GM23338 (cell line): ENCODE data around the gene FOXK2. TPM values are rescaled to one million over a fixed set of nuclear protein-coding genes. Genes with fewer than 3 reads are reported as not detected.

Experiments
- ATAC-seq: fragments of 200-7000 bp; cut with Tn5 transposase; 3 replicates; pipeline ENCODE4 v1.9.1; 2020
- DNase-seq: peaks from one replicate; pipeline ENCODE4 v3.0.0-alpha.2; 2015; ENCODE audit warnings: low spot score
- H2AFZ ChIP-seq: fragments of 200-600 bp; sonication (generic); 2 replicates; pipeline ENCODE4 v1.8.0; 2016; ENCODE audit warnings: antibody characterized with exemption, mild to moderate bottlenecking, moderate library complexity
- H3F3A ChIP-seq: fragments of 200-600 bp; sonication (generic); replicated peaks from 2 replicates; pipeline ENCODE4 v1.8.0; 2017; ENCODE audit warnings: antibody characterized with exemption, mixed run types, low read depth
- H3K27ac ChIP-seq: fragments of 200-600 bp; sonication (generic); 2 replicates; pipeline ENCODE4 v1.6.1; 2016; ENCODE audit warnings: low read depth
- H3K27me3 ChIP-seq: fragments of 200-600 bp; sonication (generic); 2 replicates; pipeline ENCODE4 v1.8.0; 2016; ENCODE audit warnings: mild to moderate bottlenecking, mixed run types, moderate library complexity; ENCODE audit not compliant: insufficient read depth
- H3K36me3 ChIP-seq: fragments of 200-600 bp; sonication (generic); 2 replicates; pipeline ENCODE4 v1.8.0; 2016; ENCODE audit warnings: mild to moderate bottlenecking; ENCODE audit not compliant: insufficient read depth
- H3K4me1 ChIP-seq: fragments of 200-600 bp; sonication (generic); 2 replicates; pipeline ENCODE4 v1.8.0; 2016; ENCODE audit warnings: mild to moderate bottlenecking, moderate library complexity; ENCODE audit not compliant: insufficient read depth
- H3K4me2 ChIP-seq: fragments of 200-600 bp; sonication (generic); 2 replicates; pipeline ENCODE4 v1.7.1; 2017; ENCODE audit warnings: mixed run types
- H3K4me3 ChIP-seq: fragments of 200-600 bp; sonication (generic); 2 replicates; pipeline ENCODE4 v1.6.1; 2016; ENCODE audit warnings: mixed run types
- H3K79me2 ChIP-seq: fragments of 200-600 bp; sonication (generic); replicated peaks from 2 replicates; pipeline ENCODE4 v1.8.0; 2017; ENCODE audit warnings: mild to moderate bottlenecking; ENCODE audit not compliant: insufficient read depth
- H3K9me2 ChIP-seq: fragments of 200-600 bp; sonication (generic); 2 replicates; pipeline ENCODE4 v1.8.0; 2017; ENCODE audit not compliant: insufficient read depth
- H4K20me1 ChIP-seq: fragments of 200-600 bp; sonication (generic); replicated peaks from 2 replicates; pipeline ENCODE4 v1.8.0; 2017; ENCODE audit warnings: mild to moderate bottlenecking; ENCODE audit not compliant: insufficient read depth
- H3K27ac Mint-ChIP-seq: 2 replicates; pipeline ENCODE4 v1.8.0; 2020; ENCODE audit warnings: inconsistent platforms, mild to moderate bottlenecking, moderate library complexity, mixed read lengths
- H3K27me3 Mint-ChIP-seq: 3 replicates; pipeline ENCODE4 v1.8.0; 2022; ENCODE audit warnings: low read depth, mild to moderate bottlenecking, moderate library complexity, mixed read lengths, inconsistent platforms; ENCODE audit not compliant: insufficient read depth, poor library complexity
- H3K36me3 Mint-ChIP-seq: 3 replicates; pipeline ENCODE4 v1.8.0; 2021; ENCODE audit warnings: low read depth, mild to moderate bottlenecking, inconsistent platforms, moderate library complexity, mixed read lengths
- H3K4me1 Mint-ChIP-seq: 3 replicates; pipeline ENCODE4 v1.8.0; 2020; ENCODE audit warnings: mild to moderate bottlenecking, inconsistent platforms, mixed read lengths
- H3K4me3 Mint-ChIP-seq: 3 replicates; pipeline ENCODE4 v1.8.0; 2021; ENCODE audit warnings: moderate library complexity, mild to moderate bottlenecking, inconsistent platforms, mixed read lengths
- H3K9me3 Mint-ChIP-seq: 3 replicates; pipeline ENCODE4 v1.8.0; 2020; ENCODE audit warnings: moderate library complexity, mild to moderate bottlenecking, inconsistent platforms, mixed read lengths
- CTCF ChIP-seq, 2 experiments: fragments of 200-600 bp in 1 of 2; sonication (generic) in 1 of 2; conservative IDR thresholded peaks; 2 replicates each; pipeline versions ENCODE4 v1.5.1 to v1.6.1; 2016 to 2017; ENCODE audit warnings: antibody characterized with exemption in 2 of 2, low read depth in 2 of 2, mild to moderate bottlenecking in 2 of 2, moderate library complexity in 1 of 2
- EZH2phosphoT487 ChIP-seq: fragments of 200-600 bp; sonication (generic); IDR thresholded peaks from one replicate; pipeline ENCODE4 v1.8.1; 2018; ENCODE audit warnings: antibody characterized with exemption; ENCODE audit not compliant: unreplicated experiment
- JUNB ChIP-seq: IDR thresholded peaks from one replicate; pipeline ENCODE4 v1.6.1; 2016; ENCODE audit warnings: antibody characterized with exemption; ENCODE audit not compliant: unreplicated experiment
- NANOG ChIP-seq: IDR thresholded peaks from 2 replicates; pipeline ENCODE4 v1.6.1; 2016; ENCODE audit warnings: antibody characterized with exemption, borderline replicate concordance
- POLR2AphosphoS5 ChIP-seq: IDR thresholded peaks from 2 replicates; pipeline ENCODE4 v1.6.1; 2016; ENCODE audit warnings: antibody characterized with exemption, low read depth
- STAT1 ChIP-seq: IDR thresholded peaks from one replicate; pipeline ENCODE4 v1.6.1; 2016; ENCODE audit warnings: antibody characterized with exemption; ENCODE audit not compliant: unreplicated experiment
- ZNF114 ChIP-seq: fragments of 250-450 bp; sonication (Bioruptor Pico); IDR thresholded peaks from 2 replicates; pipeline ENCODE4 v1.5.0; 2020; ENCODE audit warnings: mild to moderate bottlenecking, moderate library complexity
- polyA plus RNA-seq: library from polyadenylated mRNA; unstranded; fragments of >200 nt; fragmentation: Nextera tagmentation; extraction: Ambion mirVana; gene quantifications from 2 replicates; pipeline ENCODE4 v1.2.1, GENCODE V29; 2016
- total RNA-seq: library from RNA; depleted of rRNA; stranded (reverse); fragments of >200 nt; shearing (Covaris generic); gene quantifications from 2 replicates; pipeline ENCODE4 v1.2.3, GENCODE V29; 2014
- TF ChIP-seq, protein P1 (sequence below): IDR thresholded peaks from one replicate; pipeline ENCODE4 v1.6.1; 2018; ENCODE audit warnings: antibody characterized with exemption; ENCODE audit not compliant: unreplicated experiment
- TF ChIP-seq, protein P2 (sequence below): IDR thresholded peaks from 2 replicates; pipeline ENCODE4 v1.6.1; 2016; ENCODE audit warnings: antibody characterized with exemption

The FOXK2 gene
- total and polyA plus RNA-seq, 2 experiments from 2014 or later, result 12.3 to 66.0 TPM

DNA sequence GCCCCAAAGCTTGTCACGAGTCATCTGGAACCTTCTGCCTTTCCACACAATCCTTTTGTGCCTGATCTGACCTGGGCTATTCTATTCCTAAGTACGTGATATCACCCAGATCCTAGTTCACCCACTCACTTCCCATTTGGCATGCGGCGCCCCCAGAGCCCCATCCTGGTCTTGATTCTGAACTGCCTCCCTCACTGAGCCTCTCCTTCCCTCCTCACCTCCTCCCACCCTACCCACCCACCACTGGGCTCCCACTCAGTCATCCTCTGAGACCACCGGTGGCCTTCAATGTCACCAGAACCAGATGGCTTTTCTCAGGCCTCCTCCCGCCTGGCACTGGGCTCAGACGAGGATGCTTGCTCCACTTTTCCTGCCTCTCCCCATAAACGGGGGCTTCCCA is 110.2 kb downstream of the FOXK2 start (continued):
- TF ChIP-seq, protein P1, sequence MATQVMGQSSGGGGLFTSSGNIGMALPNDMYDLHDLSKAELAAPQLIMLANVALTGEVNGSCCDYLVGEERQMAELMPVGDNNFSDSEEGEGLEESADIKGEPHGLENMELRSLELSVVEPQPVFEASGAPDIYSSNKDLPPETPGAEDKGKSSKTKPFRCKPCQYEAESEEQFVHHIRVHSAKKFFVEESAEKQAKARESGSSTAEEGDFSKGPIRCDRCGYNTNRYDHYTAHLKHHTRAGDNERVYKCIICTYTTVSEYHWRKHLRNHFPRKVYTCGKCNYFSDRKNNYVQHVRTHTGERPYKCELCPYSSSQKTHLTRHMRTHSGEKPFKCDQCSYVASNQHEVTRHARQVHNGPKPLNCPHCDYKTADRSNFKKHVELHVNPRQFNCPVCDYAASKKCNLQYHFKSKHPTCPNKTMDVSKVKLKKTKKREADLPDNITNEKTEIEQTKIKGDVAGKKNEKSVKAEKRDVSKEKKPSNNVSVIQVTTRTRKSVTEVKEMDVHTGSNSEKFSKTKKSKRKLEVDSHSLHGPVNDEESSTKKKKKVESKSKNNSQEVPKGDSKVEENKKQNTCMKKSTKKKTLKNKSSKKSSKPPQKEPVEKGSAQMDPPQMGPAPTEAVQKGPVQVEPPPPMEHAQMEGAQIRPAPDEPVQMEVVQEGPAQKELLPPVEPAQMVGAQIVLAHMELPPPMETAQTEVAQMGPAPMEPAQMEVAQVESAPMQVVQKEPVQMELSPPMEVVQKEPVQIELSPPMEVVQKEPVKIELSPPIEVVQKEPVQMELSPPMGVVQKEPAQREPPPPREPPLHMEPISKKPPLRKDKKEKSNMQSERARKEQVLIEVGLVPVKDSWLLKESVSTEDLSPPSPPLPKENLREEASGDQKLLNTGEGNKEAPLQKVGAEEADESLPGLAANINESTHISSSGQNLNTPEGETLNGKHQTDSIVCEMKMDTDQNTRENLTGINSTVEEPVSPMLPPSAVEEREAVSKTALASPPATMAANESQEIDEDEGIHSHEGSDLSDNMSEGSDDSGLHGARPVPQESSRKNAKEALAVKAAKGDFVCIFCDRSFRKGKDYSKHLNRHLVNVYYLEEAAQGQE, result no peak
- TF ChIP-seq EZH2phosphoT487, result no peak
- TF ChIP-seq NANOG, result no peak
- no peak for TF ChIP-seq CTCF (conservative IDR thresholded peaks at IDR 0.05; ENCODE audit: low read depth in 2 of 2)
- TF ChIP-seq JUNB, result no peak
- TF ChIP-seq, protein P2, sequence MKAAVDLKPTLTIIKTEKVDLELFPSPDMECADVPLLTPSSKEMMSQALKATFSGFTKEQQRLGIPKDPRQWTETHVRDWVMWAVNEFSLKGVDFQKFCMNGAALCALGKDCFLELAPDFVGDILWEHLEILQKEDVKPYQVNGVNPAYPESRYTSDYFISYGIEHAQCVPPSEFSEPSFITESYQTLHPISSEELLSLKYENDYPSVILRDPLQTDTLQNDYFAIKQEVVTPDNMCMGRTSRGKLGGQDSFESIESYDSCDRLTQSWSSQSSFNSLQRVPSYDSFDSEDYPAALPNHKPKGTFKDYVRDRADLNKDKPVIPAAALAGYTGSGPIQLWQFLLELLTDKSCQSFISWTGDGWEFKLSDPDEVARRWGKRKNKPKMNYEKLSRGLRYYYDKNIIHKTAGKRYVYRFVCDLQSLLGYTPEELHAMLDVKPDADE, result no peak

DNA sequence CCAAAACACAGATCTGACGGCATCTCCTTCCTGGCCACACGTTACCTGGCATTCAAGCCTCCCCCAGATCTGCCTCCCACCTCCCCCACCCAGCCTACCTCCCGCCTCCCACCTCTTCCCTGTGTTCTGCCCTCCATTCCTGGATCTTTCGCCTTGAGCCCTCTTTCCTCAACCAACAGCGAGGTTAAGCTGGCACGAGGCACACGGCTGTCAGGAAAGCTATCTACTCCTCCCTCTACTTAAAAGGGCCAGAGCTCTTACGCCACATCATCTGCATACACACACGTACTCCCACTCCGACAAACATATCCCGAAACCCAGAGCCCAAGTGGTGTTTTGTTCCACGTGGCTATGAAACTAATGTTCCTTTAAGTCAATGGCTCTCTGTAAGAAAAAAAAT is 110.7 kb downstream of the FOXK2 start:
- no peak overlapping the region for H3K4me2 ChIP-seq
- H3K4me3 ChIP-seq, result no peak overlapping the region
- Mint-ChIP-seq H3K36me3 (peaks cover 40% of the 10 kb centered on the region), H3K27ac (no peak overlapping the region), H3K27me3 (peaks cover 2% of the 10 kb centered on the region), H3K9me3 (no peaks in the 10 kb centered on the region), H3K4me1 (no peaks in the 10 kb centered on the region), H3K4me3 (no peak overlapping the region)
- H2AFZ ChIP-seq, result no peak overlapping the region
- no peak overlapping the region for H3K27ac ChIP-seq
- peaks cover under 1% of the 10 kb centered on the region; the same call in 1 of the 2 replicates for H3K36me3 ChIP-seq
- no peak for DNase-seq
- H3K4me1 ChIP-seq, result no peaks in the 10 kb centered on the region
- no peak for ATAC-seq
- H3K9me2 ChIP-seq, result no peaks in the 10 kb centered on the region
- peaks cover 38% of the 10 kb centered on the region for H4K20me1 ChIP-seq
- no peaks in the 10 kb centered on the region for H3F3A ChIP-seq
- H3K27me3 ChIP-seq, result no peaks in the 10 kb centered on the region
- H3K79me2 ChIP-seq, result peaks cover 62% of the 10 kb centered on the region
- TF ChIP-seq ZNF114 (CRISPR knock-in tag), result no peak
- TF ChIP-seq CTCF (conservative IDR thresholded peaks at IDR 0.05; ENCODE audit: low read depth in 2 of 2), result no peak
- TF ChIP-seq, protein P2, result no peak
- no peak for TF ChIP-seq STAT1
- TF ChIP-seq NANOG, result no peak
- TF ChIP-seq POLR2AphosphoS5, result no peak
- TF ChIP-seq, protein P1, result no peak
- TF ChIP-seq JUNB, result no peak
- TF ChIP-seq EZH2phosphoT487, result no peak
